Left ventricle myocardium superior (tissue), 1 donor: ENCODE measurements around the gene WDR49. TPM values are rescaled to one million over a fixed set of nuclear protein-coding genes. Genes with fewer than 3 reads are reported as not detected.
"Not testable (repeated sequence)": the region's sequence is repeated elsewhere in the genome, so short reads cannot be mapped to it uniquely, and the experiment has no call there.

Experiments used
- ATAC-seq: fragments of 200-7000 bp; cut with Tn5 transposase; one replicate; pipeline ENCODE4 v1.9.1; 2020; ENCODE audit warnings: mild to moderate bottlenecking, moderate library complexity
- DNase-seq: peaks from one replicate; pipeline ENCODE4 v3.0.0-alpha.2; 2020
- intact Hi-C: fragments of 100-400 bp; cut with micrococcal nuclease; formaldehyde crosslinking; loops from one replicate; pipeline ENCODE4 v1.11.0; 2022
- total RNA-seq: library from RNA; stranded (reverse); fragmentation: NEBNext Ultra II Directional; extraction: Animal tissue kit (Norgen Biotek cat#: 25700); gene quantifications from one replicate; pipeline ENCODE4 v1.2.1, GENCODE V29; 2021
- donor health status: DM: no; HTN: yes; CAD: no; lungs with severe emphysema.

Gene WDR49
- total RNA-seq, 1 donor from 2014 or later = 0.92 TPM

DNA sequence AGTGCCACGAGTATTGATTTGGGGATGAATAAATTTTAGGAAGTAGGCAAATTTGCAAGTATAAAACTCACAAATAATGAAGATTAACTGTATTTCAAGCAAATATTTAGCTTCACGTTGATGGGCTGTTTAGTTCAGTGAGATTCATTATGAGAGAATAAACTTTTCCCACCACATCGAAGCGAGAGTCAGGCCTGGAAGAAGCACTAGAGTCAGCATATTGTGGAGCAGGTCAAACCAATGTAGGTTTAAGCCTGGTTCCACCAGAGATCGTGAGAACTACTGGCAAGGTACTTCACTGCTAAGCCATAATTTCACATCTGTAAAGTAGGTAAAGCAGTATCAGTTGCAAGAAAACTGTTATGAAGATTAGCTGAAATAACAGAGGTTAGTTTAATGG lies 22.3 kb downstream of the WDR49 start:
- DNase-seq (no peak), ATAC-seq (no peak)
- intact Hi-C loops = no loop called here

- DNase-seq (no peak), ATAC-seq (no peak)
- intact Hi-C loops = no loop called here
Measured at GRCh38 chr3:167626490-167626889, 27.3 kb downstream of the WDR49 start.

- intact Hi-C loops = no loop called here
- DNase-seq (no peak), ATAC-seq (no peak)
Measured at GRCh38 chr3:167615030-167615429, 38.7 kb downstream of the WDR49 start.

DNA sequence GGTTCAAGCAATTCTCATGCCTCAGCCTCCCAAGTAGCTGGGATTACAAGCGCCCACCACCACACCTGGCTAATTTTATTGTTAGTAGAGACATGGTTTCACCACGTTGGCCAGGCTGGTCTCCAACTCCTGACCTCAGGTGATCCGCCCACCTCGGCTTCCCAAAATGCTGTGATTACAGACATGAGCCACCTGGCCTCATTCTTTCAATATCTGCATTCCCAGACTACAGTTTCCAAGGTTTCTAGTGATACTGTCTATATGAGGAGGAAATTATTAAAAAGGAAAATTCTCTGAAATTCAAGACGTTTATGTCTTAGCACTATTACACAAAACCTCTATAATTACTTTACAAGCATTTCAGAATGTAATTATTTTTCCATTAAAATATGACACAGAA lies 39.5 kb downstream of the WDR49 start:
- ATAC-seq, intact Hi-C loops, DNase-seq: not testable (repeated sequence)

DNA sequence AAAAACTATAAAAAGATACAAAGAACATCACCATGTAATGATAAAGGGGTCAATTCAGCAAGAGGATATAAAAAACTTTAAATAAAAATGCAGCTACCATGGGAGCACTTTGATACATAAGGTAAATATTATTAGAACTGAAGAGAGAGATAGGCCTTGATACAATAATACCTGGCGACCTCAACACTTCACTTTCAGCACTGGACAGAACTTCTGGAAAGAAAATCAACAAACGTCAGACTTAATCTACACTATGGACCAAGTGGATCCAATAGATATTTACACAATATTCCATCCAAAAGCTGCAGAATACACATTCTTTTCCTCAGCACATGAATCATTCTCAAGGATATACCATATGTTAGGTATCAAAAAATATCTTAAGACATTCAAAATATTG lies 42.0 kb downstream of the WDR49 start:
- ATAC-seq = no peak
- intact Hi-C loops = no loop called here
- DNase-seq = no peak

- DNase-seq = no peak
- ATAC-seq = no peak
- intact Hi-C loops = no loop called here
Measured at GRCh38 chr3:167609156-167609555, 44.6 kb downstream of the WDR49 start.

DNA sequence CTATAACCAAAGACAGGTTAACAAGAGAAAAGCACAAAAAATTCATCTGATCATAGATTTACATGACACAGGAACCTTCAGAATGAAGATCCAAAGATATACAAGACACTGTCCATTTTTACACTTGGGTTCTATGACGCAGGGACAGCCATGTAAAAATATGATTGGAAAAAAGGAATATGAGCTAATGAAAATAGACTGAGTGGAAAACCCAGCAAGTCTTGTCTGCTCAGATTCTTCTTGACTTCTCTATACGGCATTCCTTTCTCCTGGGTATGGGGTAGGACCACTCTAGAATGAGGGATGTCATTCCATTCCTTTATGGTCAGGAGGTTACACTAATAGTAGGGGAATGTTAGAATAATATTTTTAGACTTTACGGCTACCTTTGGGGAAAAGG lies 46.9 kb downstream of the WDR49 start:
- intact Hi-C loops = no loop called here
- DNase-seq (no peak), ATAC-seq (no peak)

GRCh38 chr3:167605871-167606270 lies 47.9 kb downstream of the WDR49 start:
- intact Hi-C loops = no loop called here
- DNase-seq = no peak
- no peak for ATAC-seq

- intact Hi-C loops = no loop called here
- no peak for ATAC-seq
- DNase-seq = no peak
Measured at GRCh38 chr3:167602041-167602440, 51.7 kb downstream of the WDR49 start.

GRCh38 chr3:167587651-167588050 lies 66.1 kb downstream of the WDR49 start:
- intact Hi-C loops = no loop called here
- DNase-seq (no peak), ATAC-seq (no peak)

DNA sequence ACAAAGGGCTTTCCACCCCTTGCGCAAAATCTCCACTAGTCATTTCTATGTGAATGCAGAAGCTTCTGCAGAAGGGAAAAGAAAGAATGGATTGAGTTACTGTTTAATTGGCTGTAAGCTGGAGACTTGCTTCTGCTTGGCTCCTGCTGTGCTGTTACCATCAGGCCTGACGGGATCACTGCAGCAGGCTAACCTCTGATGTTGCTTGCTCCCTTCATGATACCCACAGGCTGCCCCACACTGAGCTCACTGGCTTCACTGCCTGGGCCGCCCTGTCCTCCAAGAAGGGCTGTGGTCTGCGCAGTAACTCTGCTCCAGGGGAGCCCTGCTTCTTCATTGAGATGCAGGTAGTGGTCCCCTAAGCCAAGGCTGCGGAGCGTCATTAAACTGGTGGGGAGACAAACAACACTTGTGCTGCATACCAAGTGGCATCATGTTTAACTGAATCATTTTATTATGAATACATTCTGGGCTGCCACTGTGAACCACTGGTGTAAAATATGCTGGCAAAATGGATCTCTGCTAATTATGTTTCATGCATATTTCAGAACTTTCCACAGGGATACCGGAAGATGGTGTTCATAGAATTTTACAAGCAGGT lies 78.6 kb downstream of the WDR49 start:
- ATAC-seq (no peak), DNase-seq (no peak)
- intact Hi-C loops = no loop called here

- DNase-seq (no peak), ATAC-seq (no peak)
- intact Hi-C loops = no loop called here
Measured at GRCh38 chr3:167572991-167573390, 80.8 kb downstream of the WDR49 start.

- ATAC-seq (no peak), DNase-seq (no peak)
- intact Hi-C loops = no loop called here
Measured at GRCh38 chr3:167568634-167569033, 85.1 kb downstream of the WDR49 start.

GRCh38 chr3:167565489-167565888 lies 88.3 kb downstream of the WDR49 start:
- DNase-seq = no peak
- ATAC-seq = no peak
- intact Hi-C loops = no loop called here

DNA sequence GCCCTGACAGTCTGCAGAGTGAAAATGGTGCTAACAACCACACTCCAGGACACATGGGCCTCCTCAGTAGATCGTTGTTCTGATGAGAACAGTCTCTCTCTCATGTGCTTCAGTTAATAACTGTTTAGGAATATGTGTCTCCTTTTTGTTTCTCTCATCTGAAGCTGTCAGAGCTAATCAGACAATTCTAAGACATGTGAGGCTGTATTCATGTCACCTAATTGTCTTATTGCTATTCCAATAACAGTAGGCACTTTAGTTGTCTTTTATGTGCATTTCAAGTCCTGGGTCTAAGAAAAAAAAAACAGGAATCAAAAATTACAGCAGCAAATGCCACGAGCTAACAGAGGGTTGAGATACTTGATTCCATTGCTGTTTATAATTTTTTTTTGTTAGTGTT lies 89.1 kb downstream of the WDR49 start:
- DNase-seq (no peak), ATAC-seq (no peak)
- intact Hi-C loops = no loop called here

DNA sequence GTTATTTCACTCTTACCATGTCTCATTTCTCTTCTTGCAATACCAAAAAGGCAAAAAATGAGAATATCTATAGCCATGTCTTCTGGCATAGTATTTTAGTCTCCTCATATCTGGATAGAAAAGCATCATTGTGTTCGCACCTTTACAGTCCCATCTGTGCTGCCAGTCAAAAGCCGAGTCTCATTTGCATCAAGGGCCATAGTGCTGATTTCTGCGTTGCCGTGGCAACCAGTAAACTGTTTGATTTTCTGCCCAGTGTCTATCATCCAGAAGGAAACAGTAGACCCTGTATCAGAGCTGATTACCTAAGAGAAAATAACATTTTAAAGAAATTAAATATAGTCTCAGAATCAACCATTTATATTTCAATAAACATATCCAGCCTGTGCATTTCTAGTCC lies 93.8 kb downstream of the WDR49 start:
- ATAC-seq = no peak
- no peak for DNase-seq
- intact Hi-C loops = no loop called here

- DNase-seq (no peak), ATAC-seq (no peak)
Measured at GRCh38 chr3:167554898-167555297, 98.8 kb downstream of the WDR49 start.

GRCh38 chr3:167538081-167538480 lies 115.7 kb downstream of the WDR49 start:
- DNase-seq = no peak
- intact Hi-C loops = no loop called here
- ATAC-seq = no peak

More at GRCh38 chr3:167554898-167555297, 98.8 kb downstream of the WDR49 start:
- intact Hi-C loops = no loop called here

DNA sequence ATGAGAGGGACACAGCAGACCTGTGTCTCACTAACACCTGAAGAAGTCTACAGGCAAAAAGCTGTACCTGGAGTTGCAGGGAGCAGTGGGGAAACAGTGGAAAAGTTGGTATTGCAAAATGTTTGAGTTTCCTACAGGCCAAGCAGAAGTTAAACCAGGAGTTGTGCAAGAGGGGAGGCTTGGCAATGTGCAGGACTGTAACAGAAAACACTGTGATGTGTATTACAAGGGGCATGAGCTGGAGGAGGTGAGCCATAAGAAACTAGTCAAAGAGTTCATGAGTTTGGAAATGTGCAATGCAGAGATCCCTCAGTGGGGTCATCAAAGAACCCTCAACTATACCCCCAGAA lies 132.8 kb downstream of the WDR49 start:
- DNase-seq (no peak), ATAC-seq (no peak)
- intact Hi-C loops = no loop called here

- intact Hi-C loops = no loop called here
- no peak for ATAC-seq
- no peak for DNase-seq
Measured at GRCh38 chr3:167520266-167521005, 133.3 kb downstream of the WDR49 start.

DNA sequence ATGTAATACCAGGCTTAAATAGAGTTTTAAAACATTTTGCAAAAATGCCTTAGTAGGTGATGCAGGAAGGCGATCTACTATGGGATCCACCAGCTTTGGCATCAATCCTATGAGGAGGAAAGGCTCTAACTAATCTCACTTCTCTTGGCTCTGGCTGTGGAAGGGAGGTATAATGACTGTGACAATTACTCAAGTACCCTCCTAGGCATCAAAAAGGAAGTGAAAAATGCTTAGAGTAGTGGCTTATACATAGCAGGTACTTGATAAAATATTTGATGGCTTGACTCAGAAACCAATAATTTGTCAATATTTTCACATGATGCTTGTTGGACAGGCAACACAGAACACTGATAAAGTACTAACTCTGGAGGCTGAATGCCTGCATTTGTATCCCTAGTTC lies 145.8 kb downstream of the WDR49 start:
- ATAC-seq (no peak), DNase-seq (no peak)
- intact Hi-C loops = no loop called here
